Kidney capillary endothelial cell (primary cell): ENCODE data around the gene ITGB3BP.
"Not testable (repeated sequence)": the region's sequence is repeated elsewhere in the genome, so short reads cannot be mapped to it uniquely, and the experiment has no call there.

Source experiments
- DNase-seq: peaks from one replicate; pipeline ENCODE4 v3.0.0-alpha.2; 2018; ENCODE audit warnings: low spot score

Gene ITGB3BP

GRCh38 chr1:63506782-63507181 is 16.2 kb downstream of the ITGB3BP start:
- DNase-seq, result no peak

- DNase-seq, result no peak
Observed at GRCh38 chr1:63501256-63501655, 21.8 kb downstream of the ITGB3BP start.

- DNase-seq, result no peak
Observed at GRCh38 chr1:63498106-63498505, 24.9 kb downstream of the ITGB3BP start.

GRCh38 chr1:63497577-63497976 is 25.4 kb downstream of the ITGB3BP start:
- DNase-seq, result no peak

GRCh38 chr1:63487336-63488065 is 35.5 kb downstream of the ITGB3BP start:
- DNase-seq, result no peak

- DNase-seq, result no peak
Observed at GRCh38 chr1:63486629-63487028, 36.4 kb downstream of the ITGB3BP start.

- DNase-seq, result no peak
Observed at GRCh38 chr1:63480057-63480456, 43.0 kb downstream of the ITGB3BP start.

- DNase-seq, result no peak
Observed at GRCh38 chr1:63475761-63476160, 47.3 kb downstream of the ITGB3BP start.

GRCh38 chr1:63468683-63469082 is 54.3 kb downstream of the ITGB3BP start:
- DNase-seq, result not testable (repeated sequence)

- no peak for DNase-seq
Observed at GRCh38 chr1:63466759-63467158, 56.3 kb downstream of the ITGB3BP start.

GRCh38 chr1:63466181-63466580 is 56.8 kb downstream of the ITGB3BP start:
- no peak for DNase-seq

GRCh38 chr1:63463248-63463647 is 59.8 kb downstream of the ITGB3BP start:
- peak; percentile 76 for DNase-seq

- no peak for DNase-seq
Observed at GRCh38 chr1:63461661-63462230, 61.3 kb downstream of the ITGB3BP start.

GRCh38 chr1:63458750-63459149 is 64.3 kb downstream of the ITGB3BP start:
- DNase-seq, result no peak

- DNase-seq, result no peak
Observed at GRCh38 chr1:63454269-63454668, 68.8 kb downstream of the ITGB3BP start.

- no peak for DNase-seq
Observed at GRCh38 chr1:63453232-63453631, 69.8 kb downstream of the ITGB3BP start.

GRCh38 chr1:63450416-63450815 is 72.6 kb downstream of the ITGB3BP start:
- no peak for DNase-seq

- DNase-seq, result no peak
Observed at GRCh38 chr1:63448731-63449246, 74.2 kb downstream of the ITGB3BP start.

GRCh38 chr1:63442141-63442475 is 80.9 kb downstream of the ITGB3BP start:
- no peak for DNase-seq

- DNase-seq, result no peak
Observed at GRCh38 chr1:63435161-63435560, 87.9 kb downstream of the ITGB3BP start.

GRCh38 chr1:63429281-63429680 is 93.7 kb downstream of the ITGB3BP start:
- no peak for DNase-seq

- DNase-seq, result peak; percentile 32
Observed at GRCh38 chr1:63428815-63429214, 94.2 kb downstream of the ITGB3BP start.

- no peak for DNase-seq
Observed at GRCh38 chr1:63423649-63424048, 99.4 kb downstream of the ITGB3BP start.

- not testable (repeated sequence) for DNase-seq
Observed at GRCh38 chr1:63420746-63421145, 102.3 kb downstream of the ITGB3BP start.
